Activated naive CD4-positive, alpha-beta T cell treated with anti-CD3 and anti-CD28 coated beads for 36 hours (primary cell): Measurements from ENCODE around the gene UBA3. TPM values are rescaled to one million over a fixed set of nuclear protein-coding genes. Genes with fewer than 3 reads are reported as not detected.
A peak's percentile ranks its signal among the peaks of the same experiment; 100 is the strongest.

Experiments
- CTCF ChIA-PET: fragments of 350-600 bp; sonication (Branson Sonifier 250); formaldehyde crosslinking; loops from one replicate; lab custom pipeline; 2021; ENCODE audit warnings: antibody characterized with exemption; lab: Charles Lee
- DNase-seq: peaks from one replicate; pipeline ENCODE4 v3.0.0-alpha.2; 2020
- H3K27ac Mint-ChIP-seq: one replicate; pipeline ENCODE4 v1.8.0; 2021; ENCODE audit warnings: mild to moderate bottlenecking, mixed read lengths
- H3K27me3 Mint-ChIP-seq: one replicate; pipeline ENCODE4 v1.8.0; 2021; ENCODE audit warnings: low read depth, mixed read lengths
- H3K36me3 Mint-ChIP-seq: one replicate; pipeline ENCODE4 v1.8.0; 2021; ENCODE audit warnings: low read depth, mixed read lengths
- H3K4me1 Mint-ChIP-seq: one replicate; pipeline ENCODE4 v1.8.0; 2021; ENCODE audit warnings: low read depth, mixed read lengths
- H3K4me3 Mint-ChIP-seq: one replicate; pipeline ENCODE4 v1.8.0; 2021; ENCODE audit warnings: mild to moderate bottlenecking, moderate library complexity, mixed read lengths
- H3K9me3 Mint-ChIP-seq: one replicate; pipeline ENCODE4 v1.8.0; 2021; ENCODE audit warnings: mixed read lengths
- intact Hi-C: fragments of 100-400 bp; cut with micrococcal nuclease; formaldehyde crosslinking; loops from one replicate; pipeline ENCODE4 v1.15.1; 2023
- total RNA-seq, 2 experiments: library from RNA; stranded (reverse); gene quantifications; one replicate each; pipeline ENCODE4 v1.2.3, GENCODE V29; 2021

Gene UBA3
- total RNA-seq, 2 experiments from 2014 or later: 65.7 to 66.0 TPM

DNA sequence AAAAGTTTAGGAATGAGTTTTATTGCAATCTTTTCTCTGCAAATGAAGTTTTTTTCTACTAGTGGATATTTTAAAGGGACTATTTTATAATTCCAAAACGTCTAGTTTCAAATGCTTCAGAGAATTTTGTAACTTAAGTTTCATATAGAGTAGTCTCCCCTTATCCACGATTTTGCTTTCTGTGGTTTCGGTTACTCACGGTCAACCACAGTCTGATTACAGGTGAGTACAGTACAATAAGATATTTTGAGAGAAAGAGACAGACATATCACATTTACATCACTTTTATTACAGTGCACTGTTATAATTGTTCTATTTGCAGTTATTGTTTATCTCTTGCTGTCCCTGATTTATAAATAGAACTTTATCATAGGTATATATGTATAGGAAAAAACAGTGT is 59.3 kb downstream of the UBA3 start:
- Mint-ChIP-seq H3K27ac (no peak overlapping the region), H3K9me3 (no peaks in the 10 kb centered on the region), H3K36me3 (peaks cover 18% of the 10 kb centered on the region), H3K27me3 (no peaks in the 10 kb centered on the region), H3K4me3 (no peak overlapping the region), H3K4me1 (no peaks in the 10 kb centered on the region)
- intact Hi-C loops: no loop called here
- no peak for DNase-seq
- CTCF ChIA-PET: interaction anchor here (0.7 to 1.2 kb wide), 2 partner anchors 10 to 373 kb away, joined by 3 to 4 read pairs; no protein-coding TSS in a partner anchor

DNA sequence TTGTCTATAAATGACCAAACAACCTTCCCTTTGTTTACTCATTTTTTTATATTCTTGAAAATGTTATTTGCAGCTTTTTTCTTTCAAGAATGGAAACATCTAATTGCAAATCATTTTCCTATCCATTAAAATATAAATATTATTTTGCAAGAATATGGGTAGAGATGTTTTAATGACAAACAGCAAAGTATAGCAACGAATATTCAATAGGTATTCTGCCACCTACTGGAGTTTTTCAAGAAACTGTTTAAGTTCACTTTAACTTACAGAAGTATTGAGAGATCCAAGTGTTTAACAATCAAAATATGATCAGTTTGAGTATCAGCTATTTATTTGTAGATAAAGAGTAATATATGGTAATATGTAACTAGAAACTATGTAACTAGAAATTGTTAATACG is 59.7 kb downstream of the UBA3 start:
- H3K4me1 Mint-ChIP-seq: no peaks in the 10 kb centered on the region
- CTCF ChIA-PET: interaction anchor here (0.6 to 1.2 kb wide), 3 partner anchors 10 to 1948 kb away, joined by 3 to 4 read pairs (median 3); no protein-coding TSS in a partner anchor
- H3K9me3 Mint-ChIP-seq: no peaks in the 10 kb centered on the region
- no peak overlapping the region for H3K4me3 Mint-ChIP-seq
- no peak overlapping the region for H3K27ac Mint-ChIP-seq
- no peak for DNase-seq
- no peaks in the 10 kb centered on the region for H3K27me3 Mint-ChIP-seq
- intact Hi-C loops: no loop called here
- H3K36me3 Mint-ChIP-seq: peaks cover 13% of the 10 kb centered on the region

- no peak overlapping the region for H3K27ac Mint-ChIP-seq
- CTCF ChIA-PET: interaction anchor here (0.6 kb wide), 1 partner anchor 52 kb away, joined by 4 read pairs; no protein-coding TSS in a partner anchor
These were observed 63.3 kb downstream of the UBA3 start for GRCh38 chr3:69016901-69017300.

DNA sequence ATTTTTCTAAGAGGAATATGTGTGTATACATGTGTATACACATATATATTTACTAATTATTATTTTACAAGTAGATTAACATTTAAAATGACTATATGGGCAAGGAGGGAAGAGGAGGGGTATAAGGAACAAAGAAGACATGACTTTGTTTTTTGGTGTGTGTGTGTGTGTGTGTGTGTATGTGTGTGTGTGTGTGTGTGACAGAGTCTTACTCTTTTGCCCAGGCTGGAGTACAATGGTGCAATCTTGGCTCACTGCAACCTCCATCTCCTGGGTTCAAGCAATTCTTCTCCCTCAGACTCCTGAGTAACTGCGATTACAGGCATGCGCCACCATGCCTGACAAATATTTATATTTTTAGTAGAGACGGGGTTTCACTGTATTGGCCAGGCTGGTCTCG is 64.1 kb downstream of the UBA3 start:
- intact Hi-C loops: loop anchor here (10.0 kb wide), 1 partner anchor 1361 kb away; the partner anchor contains the start of gene SUCLG2
- no peak overlapping the region for H3K27ac Mint-ChIP-seq
- H3K9me3 Mint-ChIP-seq: no peaks in the 10 kb centered on the region
- peaks cover 7% of the 10 kb centered on the region for H3K36me3 Mint-ChIP-seq
- no peaks in the 10 kb centered on the region for H3K27me3 Mint-ChIP-seq
- peaks cover 15% of the 10 kb centered on the region for H3K4me1 Mint-ChIP-seq
- CTCF ChIA-PET: no interaction called here
- H3K4me3 Mint-ChIP-seq: no peak overlapping the region
- no peak for DNase-seq

More at GRCh38 chr3:69016901-69017300, 63.3 kb downstream of the UBA3 start:
- no peak overlapping the region for H3K4me3 Mint-ChIP-seq
- DNase-seq: no peak
- peaks cover 13% of the 10 kb centered on the region for H3K4me1 Mint-ChIP-seq
- H3K9me3 Mint-ChIP-seq: no peaks in the 10 kb centered on the region
- H3K27me3 Mint-ChIP-seq: no peaks in the 10 kb centered on the region
- H3K36me3 Mint-ChIP-seq: peaks cover 7% of the 10 kb centered on the region
- intact Hi-C loops: loop anchor here (10.0 kb wide), 1 partner anchor 1362 kb away; the partner anchor contains the start of gene SUCLG2

DNA sequence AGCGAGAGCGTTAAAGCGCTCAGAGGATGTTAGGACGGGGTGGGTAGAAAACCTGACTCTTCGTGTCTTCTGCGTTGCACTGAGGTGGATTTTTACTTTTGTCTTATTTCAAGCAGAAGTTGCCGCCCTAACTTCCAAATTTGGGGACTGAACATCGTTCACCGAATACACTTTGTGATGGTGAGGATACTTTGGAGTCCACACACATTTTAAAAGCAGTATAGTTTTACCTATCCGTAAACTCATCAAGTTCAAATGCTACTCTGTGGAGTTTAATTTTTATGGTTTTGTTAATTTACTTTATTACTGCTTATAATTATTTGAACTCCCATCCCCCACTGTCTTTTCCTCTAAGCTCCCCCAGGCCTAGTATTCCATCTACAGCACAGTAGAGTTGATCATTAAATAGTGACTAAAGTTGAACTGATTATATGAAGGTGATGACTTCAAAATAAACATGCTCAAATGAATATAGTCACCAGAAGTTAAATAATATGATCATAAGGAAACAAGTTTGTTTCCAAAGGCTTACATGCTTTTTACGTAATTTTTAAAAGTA is 66.1 kb downstream of the UBA3 start:
- intact Hi-C loops: loop anchor here (2.0 to 10.0 kb wide), 4 partner anchors 19 to 1997 kb away; partner anchors contain the start of gene SUCLG2
- Mint-ChIP-seq H3K36me3 (peaks cover 7% of the 10 kb centered on the region), H3K27ac (peak overlapping the region; percentile 73), H3K4me1 (peaks cover 15% of the 10 kb centered on the region), H3K27me3 (no peaks in the 10 kb centered on the region), H3K4me3 (peak overlapping the region; percentile 78), H3K9me3 (no peaks in the 10 kb centered on the region)
- DNase-seq: no peak
- CTCF ChIA-PET: interaction anchor here (0.7 to 1.2 kb wide), 4 partner anchors 15 to 427 kb away, joined by 3 read pairs; no protein-coding TSS in a partner anchor

- peak within 1 kb of the TSS; percentile 78 for H3K4me3 Mint-ChIP-seq
These were observed 66.7 kb downstream of the UBA3 start, which contains the start of gene EOGT for GRCh38 chr3:69013253-69014021. Gene EOGT, minus strand, starts transcription at chr3:69013684. Its CDS starts 3,838 bp downstream, at chr3:69009846.

DNA sequence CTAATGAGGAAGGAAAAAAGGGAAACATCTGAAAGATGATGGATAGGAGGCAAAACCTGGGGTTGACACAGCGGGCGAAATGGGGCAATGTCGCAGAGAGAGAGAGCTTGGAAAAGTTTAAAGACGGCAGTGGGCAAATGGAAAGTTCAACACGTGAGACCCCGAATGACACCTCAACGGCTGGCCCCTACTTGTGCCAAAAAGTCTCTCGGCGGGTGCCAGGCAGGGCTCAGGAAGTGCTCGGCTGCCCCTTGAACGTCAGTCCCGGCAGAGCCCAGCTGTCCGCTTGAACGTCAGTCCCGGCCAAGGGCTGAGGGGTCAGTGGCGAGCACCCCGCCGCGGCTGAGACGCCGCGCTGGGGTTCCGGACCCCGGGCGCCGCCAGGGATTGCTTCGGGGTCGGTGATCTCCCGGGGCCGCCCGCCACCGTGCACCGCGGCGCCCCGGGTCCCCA is 67.3 kb downstream of the UBA3 start:
- Mint-ChIP-seq H3K9me3 (no peaks in the 10 kb centered on the region), H3K4me1 (peaks cover 15% of the 10 kb centered on the region), H3K27me3 (no peaks in the 10 kb centered on the region), H3K4me3 (peak overlapping the region; percentile 78), H3K27ac (no peak overlapping the region), H3K36me3 (peaks cover 7% of the 10 kb centered on the region)
- CTCF ChIA-PET: no interaction called here
- DNase-seq: no peak
- intact Hi-C loops: loop anchor here (1.0 to 10.0 kb wide), 6 partner anchors 39 to 1996 kb away; partner anchors contain the start of genes ARL6IP5, SUCLG2 and TMF1

More at GRCh38 chr3:69013253-69014021, 66.7 kb downstream of the UBA3 start, which contains the start of gene EOGT:
- Mint-ChIP-seq H3K36me3 (peaks cover 7% of the 10 kb centered on the region), H3K9me3 (no peaks in the 10 kb centered on the region), H3K27me3 (no peaks in the 10 kb centered on the region), H3K4me1 (peaks cover 15% of the 10 kb centered on the region), H3K27ac (peak within 1 kb of the TSS; percentile 73)
- DNase-seq: peak; percentile 88
- intact Hi-C loops: loop anchor here (1.0 to 10.0 kb wide), 7 partner anchors 19 to 1996 kb away; partner anchors contain the start of genes ARL6IP5, SUCLG2 and TMF1
- CTCF ChIA-PET: interaction anchor here (0.7 to 1.2 kb wide), 4 partner anchors 14 to 427 kb away, joined by 3 read pairs; no protein-coding TSS in a partner anchor

DNA sequence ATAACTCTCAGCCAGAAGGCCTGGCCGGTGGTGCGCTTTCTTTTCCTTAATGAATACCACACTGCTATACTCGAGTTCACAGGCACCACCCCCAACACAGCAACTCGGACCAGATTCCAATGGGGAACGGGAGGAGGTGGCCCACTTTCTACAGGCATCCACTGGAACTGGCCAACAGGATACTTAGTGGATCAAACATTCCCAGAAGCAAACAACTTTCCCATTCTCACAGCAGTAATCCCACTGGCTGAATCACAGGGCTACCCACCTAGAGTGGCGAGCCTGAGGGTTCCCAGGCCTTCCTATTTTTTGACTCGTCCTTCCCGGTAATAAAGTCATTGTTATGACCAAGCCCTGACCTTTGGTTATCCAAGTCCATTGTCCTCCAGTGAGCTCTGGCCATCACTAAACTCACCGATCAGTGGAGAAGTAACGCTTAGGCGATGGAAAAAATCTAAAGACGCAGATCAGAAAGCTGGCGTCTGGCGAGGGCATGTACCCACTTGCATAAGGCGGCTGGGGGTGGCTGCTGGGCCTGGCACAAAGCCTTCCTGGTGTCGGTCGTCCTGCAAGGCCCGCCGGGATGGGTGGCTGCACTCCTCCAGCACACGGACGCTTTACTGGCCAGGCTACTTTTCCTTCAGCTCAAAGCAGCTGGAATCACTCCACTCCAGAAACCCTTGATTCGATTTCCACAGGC is 67.9 kb downstream of the UBA3 start:
- H3K27me3 Mint-ChIP-seq: no peaks in the 10 kb centered on the region
- intact Hi-C loops: loop anchor here (5.0 to 10.0 kb wide), 3 partner anchors 430 to 1995 kb away; partner anchors contain the start of gene SUCLG2
- CTCF ChIA-PET: interaction anchor here (0.9 kb wide), 1 partner anchor 12 kb away, joined by 3 read pairs; no protein-coding TSS in a partner anchor
- H3K36me3 Mint-ChIP-seq: peaks cover 5% of the 10 kb centered on the region
- H3K27ac Mint-ChIP-seq: no peak overlapping the region
- H3K4me3 Mint-ChIP-seq: peak overlapping the region; percentile 78
- DNase-seq: no peak
- H3K9me3 Mint-ChIP-seq: no peaks in the 10 kb centered on the region
- H3K4me1 Mint-ChIP-seq: peaks cover 15% of the 10 kb centered on the region

DNA sequence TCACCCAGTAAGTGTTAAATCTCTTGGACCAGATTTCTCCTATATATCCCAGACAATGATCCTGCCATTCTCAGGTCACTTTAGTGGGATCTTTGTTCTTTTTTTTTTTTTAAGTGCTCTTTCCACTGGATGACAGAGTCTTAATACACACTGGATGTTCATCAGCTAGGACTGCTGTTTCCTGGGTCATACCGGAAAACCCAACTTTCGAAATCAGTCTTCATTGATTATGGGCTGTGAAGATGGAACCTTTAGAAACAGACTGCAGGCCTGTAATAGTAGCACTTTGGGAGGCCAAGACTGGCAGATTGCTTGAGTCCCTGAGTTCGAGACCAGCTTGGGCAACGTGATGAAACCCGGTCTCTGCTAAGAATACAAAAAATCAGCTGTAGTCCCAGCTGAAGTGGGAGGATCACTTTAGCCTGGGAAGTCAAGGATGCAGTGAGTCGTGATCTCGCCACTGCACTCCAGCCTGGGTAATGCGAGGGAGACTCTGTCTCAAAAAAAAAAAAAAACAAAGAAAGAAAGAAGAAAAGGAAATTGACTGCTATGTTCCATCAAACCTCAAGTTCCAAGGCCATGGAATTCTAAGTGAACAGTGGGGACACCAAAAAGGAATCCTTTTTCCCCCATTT is 69.0 kb downstream of the UBA3 start:
- H3K27ac Mint-ChIP-seq: no peak overlapping the region
- no peak for DNase-seq
- intact Hi-C loops: loop anchor here (5.0 to 10.0 kb wide), 3 partner anchors 431 to 1994 kb away; partner anchors contain the start of gene SUCLG2
- peaks cover 2% of the 10 kb centered on the region for H3K36me3 Mint-ChIP-seq
- peaks cover 15% of the 10 kb centered on the region for H3K4me1 Mint-ChIP-seq
- no peaks in the 10 kb centered on the region for H3K9me3 Mint-ChIP-seq
- H3K27me3 Mint-ChIP-seq: no peaks in the 10 kb centered on the region
- H3K4me3 Mint-ChIP-seq: no peak overlapping the region
- CTCF ChIA-PET: interaction anchor here (0.7 to 1.8 kb wide), 4 partner anchors 9 to 76 kb away, joined by 3 to 4 read pairs (median 3); no protein-coding TSS in a partner anchor

GRCh38 chr3:69009559-69010410 is 70.4 kb downstream of the UBA3 start:
- Mint-ChIP-seq H3K36me3 (peaks cover 9% of the 10 kb centered on the region), H3K9me3 (no peaks in the 10 kb centered on the region), H3K4me3 (no peak overlapping the region), H3K4me1 (peaks cover 9% of the 10 kb centered on the region), H3K27me3 (no peaks in the 10 kb centered on the region), H3K27ac (no peak overlapping the region)
- no peak for DNase-seq
- intact Hi-C loops: loop anchor here (5.0 to 10.0 kb wide), 3 partner anchors 433 to 1992 kb away; partner anchors contain the start of gene SUCLG2
- CTCF ChIA-PET: interaction anchor here (0.5 to 1.8 kb wide), 5 partner anchors 11 to 152 kb away, joined by 3 to 4 read pairs (median 3); no protein-coding TSS in a partner anchor
